ENCODE results near the gene DENND1A. TPM values are rescaled to one million over a fixed set of nuclear protein-coding genes. Genes with fewer than 3 reads are reported as not detected.

The DENND1A gene
- total RNA-seq, 2 donors from 2014 or later = 18.9 to 26.8 TPM

DNA sequence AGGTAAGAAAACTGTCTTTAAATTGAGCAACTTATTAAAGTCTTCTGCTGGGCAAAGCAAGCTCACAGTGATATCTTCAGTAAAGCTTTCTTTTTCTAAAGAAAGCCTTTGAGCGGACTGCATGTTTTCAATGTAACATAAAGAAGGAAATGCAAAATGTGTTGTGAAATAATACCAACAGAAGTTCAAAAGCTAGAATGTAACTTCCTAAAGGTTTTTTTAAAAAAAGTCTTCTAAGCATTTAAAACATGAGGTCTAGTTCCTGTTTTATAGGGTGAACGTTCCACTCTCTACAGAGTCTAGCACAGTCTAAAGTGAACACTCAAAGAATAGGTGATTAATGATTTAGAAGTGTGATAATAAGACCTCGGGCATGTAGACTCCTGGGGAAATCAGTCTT lies 62.9 kb downstream of the DENND1A start:
- H3K27me3 ChIP-seq (replicated peaks; ENCODE audit: insufficient read depth) = no peaks in the 10 kb centered on the region
- no peaks in the 10 kb centered on the region for H3K36me3 ChIP-seq
- H3K4me3 ChIP-seq = no peak overlapping the region
- no peaks in the 10 kb centered on the region for H3K9me3 ChIP-seq
- DNase-seq (ENCODE audit: low spot score) = no peak
- no peak overlapping the region for H3K27ac ChIP-seq
- intact Hi-C loops (cut with DNase I) = loop anchor here (5.0 kb wide), 1 partner anchor 50 kb away; no protein-coding TSS in a partner anchor
- WGBS = 76% methylated on average over 3 of the region's 3 CpGs
- H3K4me1 ChIP-seq (replicated peaks) = no peaks in the 10 kb centered on the region
- TF ChIP-seq POLR2A (IDR thresholded peaks at IDR 0.05) (no peak), POLR2AphosphoS5 (IDR thresholded peaks at IDR 0.05) (no peak)
- TF ChIP-seq, protein P1, sequence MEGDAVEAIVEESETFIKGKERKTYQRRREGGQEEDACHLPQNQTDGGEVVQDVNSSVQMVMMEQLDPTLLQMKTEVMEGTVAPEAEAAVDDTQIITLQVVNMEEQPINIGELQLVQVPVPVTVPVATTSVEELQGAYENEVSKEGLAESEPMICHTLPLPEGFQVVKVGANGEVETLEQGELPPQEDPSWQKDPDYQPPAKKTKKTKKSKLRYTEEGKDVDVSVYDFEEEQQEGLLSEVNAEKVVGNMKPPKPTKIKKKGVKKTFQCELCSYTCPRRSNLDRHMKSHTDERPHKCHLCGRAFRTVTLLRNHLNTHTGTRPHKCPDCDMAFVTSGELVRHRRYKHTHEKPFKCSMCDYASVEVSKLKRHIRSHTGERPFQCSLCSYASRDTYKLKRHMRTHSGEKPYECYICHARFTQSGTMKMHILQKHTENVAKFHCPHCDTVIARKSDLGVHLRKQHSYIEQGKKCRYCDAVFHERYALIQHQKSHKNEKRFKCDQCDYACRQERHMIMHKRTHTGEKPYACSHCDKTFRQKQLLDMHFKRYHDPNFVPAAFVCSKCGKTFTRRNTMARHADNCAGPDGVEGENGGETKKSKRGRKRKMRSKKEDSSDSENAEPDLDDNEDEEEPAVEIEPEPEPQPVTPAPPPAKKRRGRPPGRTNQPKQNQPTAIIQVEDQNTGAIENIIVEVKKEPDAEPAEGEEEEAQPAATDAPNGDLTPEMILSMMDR (IDR thresholded peaks at IDR 0.05) = no peak

DNA sequence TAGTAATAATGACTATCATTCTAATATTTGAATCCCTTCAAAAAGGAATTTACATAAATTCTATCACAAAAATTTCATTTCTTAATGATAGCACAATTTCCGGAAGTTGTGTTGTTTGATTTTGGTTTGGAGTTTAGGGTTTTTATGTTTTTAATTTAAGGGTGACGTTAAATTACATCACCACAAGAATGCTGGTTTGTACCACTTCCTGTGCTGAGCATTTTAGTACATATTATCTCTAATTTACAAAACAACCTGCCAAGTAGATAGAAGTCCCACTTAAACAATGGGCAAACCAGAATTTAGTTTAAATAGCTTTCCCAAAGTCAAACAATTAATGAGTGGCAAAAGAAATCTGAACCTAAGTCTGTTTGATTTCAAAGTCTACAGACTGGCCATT lies 63.4 kb downstream of the DENND1A start:
- intact Hi-C loops (cut with DNase I) = loop anchor here (5.0 kb wide), 1 partner anchor 51 kb away; no protein-coding TSS in a partner anchor
- Histone ChIP-seq H3K36me3 (no peaks in the 10 kb centered on the region), H3K27ac (no peak overlapping the region), H3K4me3 (no peak overlapping the region), H3K9me3 (no peaks in the 10 kb centered on the region), H3K27me3 (replicated peaks; ENCODE audit: insufficient read depth) (no peaks in the 10 kb centered on the region), H3K4me1 (replicated peaks) (no peaks in the 10 kb centered on the region)
- no peak for DNase-seq (ENCODE audit: low spot score)
- WGBS = 87% methylated on average over 2 of the region's 2 CpGs
- TF ChIP-seq POLR2AphosphoS5 (IDR thresholded peaks at IDR 0.05) = no peak
- no peak for TF ChIP-seq POLR2A (IDR thresholded peaks at IDR 0.05)
- TF ChIP-seq, protein P1 (IDR thresholded peaks at IDR 0.05) = no peak

DNA sequence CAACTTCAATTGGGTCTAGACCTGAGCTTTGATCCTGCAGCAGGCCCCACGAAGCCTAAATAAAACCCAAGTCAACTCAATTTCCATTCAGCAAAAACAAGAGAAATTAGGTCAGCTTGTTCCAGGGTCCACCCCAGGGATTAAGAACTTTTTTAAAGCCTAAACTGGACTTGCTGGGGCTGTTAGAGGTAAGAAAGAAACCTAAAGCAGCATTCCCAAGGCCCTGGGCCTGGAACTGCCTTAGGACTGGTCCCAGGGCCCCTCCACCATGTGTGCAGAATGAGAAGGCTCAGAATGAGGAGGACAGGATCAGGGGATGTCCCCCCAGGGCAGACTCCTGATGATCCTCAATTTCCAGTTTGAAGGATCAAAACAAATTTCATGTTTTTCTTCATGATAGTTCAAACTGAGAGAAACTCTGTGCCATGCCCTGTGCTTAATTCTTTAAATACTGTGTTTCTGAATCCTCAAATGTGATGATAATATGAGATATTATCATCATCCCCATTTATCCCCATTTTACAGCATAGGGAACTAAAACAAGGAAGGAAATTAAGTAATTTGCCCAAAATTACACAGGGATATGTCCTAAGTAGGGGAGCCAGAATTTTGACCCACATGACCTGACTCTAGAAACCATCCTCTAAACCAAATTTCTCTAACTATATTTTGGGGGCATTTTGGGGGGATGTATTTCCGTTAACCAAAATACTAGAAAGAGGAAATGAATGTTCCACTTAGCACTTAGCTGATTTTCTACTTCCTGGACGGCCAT lies 64.5 kb downstream of the DENND1A start:
- H3K36me3 ChIP-seq = no peaks in the 10 kb centered on the region
- H3K27ac ChIP-seq = no peak overlapping the region
- WGBS = 91% methylated on average over 3 of the region's 3 CpGs
- intact Hi-C loops (cut with DNase I) = loop anchor here (5.0 kb wide), 1 partner anchor 52 kb away; no protein-coding TSS in a partner anchor
- H3K4me3 ChIP-seq = no peak overlapping the region
- TF ChIP-seq POLR2AphosphoS5 (IDR thresholded peaks at IDR 0.05) (no peak), POLR2A (IDR thresholded peaks at IDR 0.05) (no peak)
- TF ChIP-seq, protein P1 (IDR thresholded peaks at IDR 0.05) = no peak
- no peaks in the 10 kb centered on the region for H3K27me3 ChIP-seq (replicated peaks; ENCODE audit: insufficient read depth)
- DNase-seq (ENCODE audit: low spot score) = no peak
- no peaks in the 10 kb centered on the region for H3K4me1 ChIP-seq (replicated peaks)
- H3K9me3 ChIP-seq = no peaks in the 10 kb centered on the region

DNA sequence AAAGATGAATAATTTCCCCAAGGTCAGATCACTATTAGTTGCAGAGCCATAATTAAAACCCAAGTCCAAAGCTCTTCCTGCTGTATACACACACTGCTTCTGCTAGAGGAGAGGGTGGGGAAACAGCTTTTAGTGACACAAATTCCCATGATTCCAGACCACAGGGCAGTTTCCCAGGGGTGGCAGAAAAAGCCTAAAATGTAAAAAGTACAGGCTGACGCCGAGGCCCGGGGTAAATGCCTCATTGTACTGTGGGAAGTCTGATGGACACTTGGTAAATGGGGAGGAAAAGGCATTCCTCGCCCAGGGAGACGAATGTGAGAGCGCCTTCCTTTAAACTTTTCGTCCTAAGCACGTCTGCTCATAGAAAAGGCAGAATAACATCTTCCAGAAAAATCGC lies 65.7 kb downstream of the DENND1A start:
- H3K4me3 ChIP-seq = no peak overlapping the region
- no peaks in the 10 kb centered on the region for H3K27me3 ChIP-seq (replicated peaks; ENCODE audit: insufficient read depth)
- no peak for TF ChIP-seq POLR2A (IDR thresholded peaks at IDR 0.05)
- no peak for TF ChIP-seq POLR2AphosphoS5 (IDR thresholded peaks at IDR 0.05)
- TF ChIP-seq, protein P1 (IDR thresholded peaks at IDR 0.05) = no peak
- 93% methylated on average over 9 of the region's 9 CpGs for WGBS
- no peak for DNase-seq (ENCODE audit: low spot score)
- H3K27ac ChIP-seq = no peak overlapping the region
- H3K9me3 ChIP-seq = no peaks in the 10 kb centered on the region
- intact Hi-C loops (cut with DNase I) = no loop called here
- H3K36me3 ChIP-seq = no peaks in the 10 kb centered on the region
- no peaks in the 10 kb centered on the region for H3K4me1 ChIP-seq (replicated peaks)
